Vagina (tissue), 2 donors: ENCODE results near the gene ACOX3. TPM values are rescaled to one million over a fixed set of nuclear protein-coding genes. Genes with fewer than 3 reads are reported as not detected.

Experiments
- DNase-seq, 2 donors: peaks; one replicate each; pipeline ENCODE4 v3.0.0-alpha.2; 2017; ENCODE audit errors: extremely low spot score in 2 of 2
- H3K27ac ChIP-seq: fragments of 200-600 bp; sonication (generic); one replicate; pipeline ENCODE4 v1.5.1; 2019
- H3K27me3 ChIP-seq: fragments of 200-600 bp; sonication (generic); one replicate; pipeline ENCODE4 v1.5.1; 2019
- H3K36me3 ChIP-seq, 2 donors: fragments of 200-600 bp; sonication (generic); one replicate each; pipeline ENCODE4 v1.5.1; 2017 to 2019
- H3K4me1 ChIP-seq: fragments of 200-600 bp; sonication (generic); one replicate; pipeline ENCODE4 v1.5.1; 2019
- H3K4me3 ChIP-seq, 2 donors: fragments of 200-600 bp; sonication (generic); 1 replicate in 1 of 2; 2 replicates in 1 of 2; pipeline ENCODE4 v1.5.1; 2016 to 2019
- H3K9me3 ChIP-seq: fragments of 200-600 bp; sonication (generic); one replicate; pipeline ENCODE4 v1.5.1; 2019
- CTCF ChIP-seq, 3 experiments: fragments of 450-650 bp in 2 of 3; fragments of 200-600 bp in 1 of 3; sonication (generic) in 1 of 3; IDR thresholded peaks; one replicate each; pipeline ENCODE4 v1.5.1; 2017 to 2019; ENCODE audit warnings: antibody characterized with exemption in 3 of 3, mild to moderate bottlenecking in 2 of 3, moderate library complexity in 2 of 3
- POLR2A ChIP-seq, 2 donors: fragments of 450-650 bp; IDR thresholded peaks; one replicate each; pipeline ENCODE4 v1.6.1; 2017; ENCODE audit warnings: antibody characterized with exemption in 2 of 2, mild to moderate bottlenecking in 2 of 2, moderate library complexity in 2 of 2
- POLR2AphosphoS5 ChIP-seq, 2 donors: sonication (generic); formaldehyde crosslinking; IDR thresholded peaks; one replicate each; pipeline ENCODE4 v1.9.0; 2017; ENCODE audit warnings: antibody characterized with exemption in 2 of 2, mild to moderate bottlenecking in 2 of 2, low read depth in 1 of 2; ENCODE audit not compliant: insufficient read depth in 1 of 2
- intact Hi-C: fragments of 100-400 bp; cut with DNase I; formaldehyde crosslinking; loops from one replicate; pipeline ENCODE4 v1.15.1; 2023
- total RNA-seq: library from RNA; depleted of rRNA; stranded (reverse); fragments of >200 nt; gene quantifications from one replicate; pipeline ENCODE4 v1.2.3, GENCODE V29; 2016

ACOX3 gene
- total RNA-seq, 1 donor from 2014 or later = 46.9 TPM

- no peak for DNase-seq
- Histone ChIP-seq H3K4me1 (no peaks in the 10 kb centered on the region), H3K27me3 (no peaks in the 10 kb centered on the region), H3K4me3 (no peak overlapping the region), H3K9me3 (no peaks in the 10 kb centered on the region), H3K36me3 (peaks cover 0 to 11% of the 10 kb centered on the region in 2 donors), H3K27ac (no peak overlapping the region)
- intact Hi-C loops = no loop called here
- TF ChIP-seq POLR2AphosphoS5 (IDR thresholded peaks at IDR 0.05; ENCODE audit: insufficient read depth in 1 of 2, low read depth in 1 of 2) (no peak), POLR2A (IDR thresholded peaks at IDR 0.05) (no peak), CTCF (IDR thresholded peaks at IDR 0.05) (no peak)
Measured at GRCh38 chr4:8364848-8365350, 75.6 kb downstream of the ACOX3 start.

GRCh38 chr4:8364141-8364540, 76.4 kb downstream of the ACOX3 start:
- no peaks in the 10 kb centered on the region for H3K9me3 ChIP-seq
- intact Hi-C loops = no loop called here
- no peaks in the 10 kb centered on the region for H3K4me1 ChIP-seq
- DNase-seq = no peak
- H3K27ac ChIP-seq = no peak overlapping the region
- H3K27me3 ChIP-seq = no peaks in the 10 kb centered on the region
- H3K36me3 ChIP-seq = peaks cover 0 to 11% of the 10 kb centered on the region in 2 donors
- no peak overlapping the region for H3K4me3 ChIP-seq
- TF ChIP-seq CTCF (IDR thresholded peaks at IDR 0.05) (no peak), POLR2AphosphoS5 (IDR thresholded peaks at IDR 0.05; ENCODE audit: insufficient read depth in 1 of 2, low read depth in 1 of 2) (no peak), POLR2A (IDR thresholded peaks at IDR 0.05) (no peak)

GRCh38 chr4:8362483-8362882, 78.0 kb downstream of the ACOX3 start:
- no peaks in the 10 kb centered on the region for H3K4me1 ChIP-seq
- H3K4me3 ChIP-seq = no peak overlapping the region
- intact Hi-C loops = no loop called here
- no peak for DNase-seq
- H3K27ac ChIP-seq = no peak overlapping the region
- no peaks in the 10 kb centered on the region for H3K27me3 ChIP-seq
- peaks cover 0 to 11% of the 10 kb centered on the region in 2 donors for H3K36me3 ChIP-seq
- no peaks in the 10 kb centered on the region for H3K9me3 ChIP-seq
- TF ChIP-seq POLR2AphosphoS5 (IDR thresholded peaks at IDR 0.05; ENCODE audit: insufficient read depth in 1 of 2, low read depth in 1 of 2) (no peak), CTCF (IDR thresholded peaks at IDR 0.05) (no peak), POLR2A (IDR thresholded peaks at IDR 0.05) (no peak)

GRCh38 chr4:8359193-8359592, 81.3 kb downstream of the ACOX3 start:
- no peak for TF ChIP-seq CTCF (IDR thresholded peaks at IDR 0.05)
- no peak for TF ChIP-seq POLR2A (IDR thresholded peaks at IDR 0.05)
- TF ChIP-seq POLR2AphosphoS5 (IDR thresholded peaks at IDR 0.05; ENCODE audit: insufficient read depth in 1 of 2, low read depth in 1 of 2) = no peak
- Histone ChIP-seq H3K4me1 (no peaks in the 10 kb centered on the region), H3K27me3 (no peaks in the 10 kb centered on the region), H3K27ac (no peak overlapping the region), H3K4me3 (no peak overlapping the region), H3K36me3 (no peaks in the 10 kb centered on the region), H3K9me3 (no peaks in the 10 kb centered on the region)
- no peak for DNase-seq
- intact Hi-C loops = no loop called here

- peaks cover 10% of the 10 kb centered on the region for H3K4me1 ChIP-seq
- TF ChIP-seq POLR2A (IDR thresholded peaks at IDR 0.05) (no peak), POLR2AphosphoS5 (IDR thresholded peaks at IDR 0.05; ENCODE audit: insufficient read depth in 1 of 2, low read depth in 1 of 2) (no peak), CTCF (IDR thresholded peaks at IDR 0.05) (no peak)
- no peak for DNase-seq
- no peaks in the 10 kb centered on the region for H3K36me3 ChIP-seq
- no peak overlapping the region for H3K4me3 ChIP-seq
- intact Hi-C loops = no loop called here
- no peaks in the 10 kb centered on the region for H3K27me3 ChIP-seq
- H3K27ac ChIP-seq = no peak overlapping the region
- H3K9me3 ChIP-seq = no peaks in the 10 kb centered on the region
Measured at GRCh38 chr4:8356856-8357255, 83.7 kb downstream of the ACOX3 start.
